Cardiac septum (tissue), 1 donor: ENCODE results near the gene BEGAIN. TPM values are rescaled to one million over a fixed set of nuclear protein-coding genes. Genes with fewer than 3 reads are reported as not detected.
"Not testable (repeated sequence)": the region's sequence is repeated elsewhere in the genome, so short reads cannot be mapped to it uniquely, and the experiment has no call there.

Experiments
- DNase-seq: peaks from one replicate; pipeline ENCODE4 v3.0.0-alpha.2; 2020; ENCODE audit warnings: low spot score
- intact Hi-C: fragments of 100-400 bp; cut with DNase I; formaldehyde crosslinking; loops from one replicate; pipeline ENCODE4 v1.14.0; 2022
- total RNA-seq: library from RNA; stranded (reverse); fragmentation: NEBNext Ultra II Directional; extraction: Animal tissue kit (Norgen Biotek cat#: 25700); gene quantifications from one replicate; pipeline ENCODE4 v1.2.1, GENCODE V29; 2021
- donor health status: DM: no; HTN: no; CAD: no.

Gene BEGAIN
- total RNA-seq, 1 donor from 2014 or later: 1.2 TPM

- intact Hi-C loops: no loop called here
Measured at GRCh38 chr14:100533656-100534485, 53.3 kb downstream of the BEGAIN start.

GRCh38 chr14:100532906-100533655 is 54.1 kb downstream of the BEGAIN start:
- intact Hi-C loops: no loop called here

More at GRCh38 chr14:100533656-100534485, 53.3 kb downstream of the BEGAIN start:
- DNase-seq: peak; percentile 74

GRCh38 chr14:100532154-100532861 is 54.9 kb downstream of the BEGAIN start:
- intact Hi-C loops: no loop called here
- peak; percentile 51 for DNase-seq

More at GRCh38 chr14:100532906-100533655, 54.1 kb downstream of the BEGAIN start:
- peak; percentile 74 for DNase-seq

GRCh38 chr14:100531152-100532121 is 55.8 kb downstream of the BEGAIN start:
- intact Hi-C loops: no loop called here
- DNase-seq: peak; percentile 74

GRCh38 chr14:100530270-100531072 is 56.7 kb downstream of the BEGAIN start:
- DNase-seq: peak; percentile 47
- intact Hi-C loops: no loop called here

GRCh38 chr14:100529561-100530031 is 57.6 kb downstream of the BEGAIN start:
- DNase-seq: peak; percentile 71
- intact Hi-C loops: no loop called here

GRCh38 chr14:100528962-100529560 is 58.2 kb downstream of the BEGAIN start:
- peak; percentile 62 for DNase-seq
- intact Hi-C loops: no loop called here

GRCh38 chr14:100526632-100527031 is 60.6 kb downstream of the BEGAIN start:
- DNase-seq: peak; percentile 47
- intact Hi-C loops: no loop called here

GRCh38 chr14:100526057-100526456 is 61.2 kb downstream of the BEGAIN start:
- intact Hi-C loops: no loop called here
- peak; percentile 57 for DNase-seq

GRCh38 chr14:100525615-100526014 is 61.6 kb downstream of the BEGAIN start:
- peak; percentile 49 for DNase-seq
- intact Hi-C loops: no loop called here

GRCh38 chr14:100524933-100525243 is 62.3 kb downstream of the BEGAIN start:
- DNase-seq: peak; percentile 68
- intact Hi-C loops: no loop called here

- DNase-seq: peak; percentile 47
- intact Hi-C loops: no loop called here
Measured at GRCh38 chr14:100524233-100524932, 62.8 kb downstream of the BEGAIN start.

- intact Hi-C loops: no loop called here
- DNase-seq: no peak
Measured at GRCh38 chr14:100523843-100524169, 63.4 kb downstream of the BEGAIN start.

- intact Hi-C loops: no loop called here
- peak; percentile 71 for DNase-seq
Measured at GRCh38 chr14:100523131-100523842, 63.9 kb downstream of the BEGAIN start.

- DNase-seq: no peak
- intact Hi-C loops: no loop called here
Measured at GRCh38 chr14:100522616-100523099, 64.6 kb downstream of the BEGAIN start.

GRCh38 chr14:100506053-100506452 is 81.2 kb downstream of the BEGAIN start:
- DNase-seq, intact Hi-C loops: not testable (repeated sequence)
